Activated CD8-positive, alpha-beta memory T cell treated with anti-CD3 and anti-CD28 coated beads, Interleukin-2, amount 50 U/mL, for 24 hours (primary cell): Measurements from ENCODE around the gene FASN.
A peak's percentile ranks its signal among the peaks of the same experiment; 100 is the strongest.
"Not testable (repeated sequence)": the region's sequence is repeated elsewhere in the genome, so short reads cannot be mapped to it uniquely, and the experiment has no call there.

Experiments used
- DNase-seq: peaks from one replicate; pipeline ENCODE4 v3.0.0-alpha.2; 2020; ENCODE audit errors: extremely low read depth

FASN gene

DNA sequence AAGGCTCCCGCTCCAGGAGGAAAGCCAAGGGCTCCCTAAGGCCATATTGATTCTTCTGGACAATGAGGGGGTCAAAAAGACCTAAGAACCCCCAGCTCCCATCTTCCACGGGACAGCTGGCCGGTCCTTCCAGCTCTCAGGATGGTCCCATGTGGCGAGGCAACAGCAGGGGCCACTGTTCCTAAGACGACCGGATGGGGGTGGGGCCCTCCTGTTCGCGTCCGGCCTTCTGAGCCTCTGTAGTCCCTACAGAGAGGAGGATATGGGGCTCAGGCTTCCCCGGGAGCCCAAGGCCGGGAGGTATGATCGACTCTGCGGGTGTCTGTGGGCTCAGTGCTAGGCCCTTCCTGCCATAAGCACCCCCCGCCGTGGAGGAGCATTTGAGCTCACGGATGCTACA lies 54.5 kb downstream of the FASN start:
- DNase-seq = no peak

DNA sequence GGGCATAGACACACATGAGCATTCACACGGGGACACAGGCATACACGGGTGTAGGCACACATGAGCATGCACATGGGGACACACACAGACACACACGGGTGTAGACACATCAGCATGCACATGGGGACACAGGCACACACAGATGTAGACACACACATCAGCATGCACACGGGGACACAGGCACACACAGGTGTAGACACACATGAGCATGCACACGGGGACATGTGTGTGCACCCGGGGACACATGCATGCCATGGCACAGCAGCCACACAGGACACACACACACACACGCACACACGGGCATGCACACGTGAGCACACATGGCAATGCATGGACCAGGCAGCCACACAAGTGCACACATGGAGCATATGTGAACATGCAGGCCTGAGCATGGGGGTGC lies 55.4 kb downstream of the FASN start:
- DNase-seq = no peak

DNA sequence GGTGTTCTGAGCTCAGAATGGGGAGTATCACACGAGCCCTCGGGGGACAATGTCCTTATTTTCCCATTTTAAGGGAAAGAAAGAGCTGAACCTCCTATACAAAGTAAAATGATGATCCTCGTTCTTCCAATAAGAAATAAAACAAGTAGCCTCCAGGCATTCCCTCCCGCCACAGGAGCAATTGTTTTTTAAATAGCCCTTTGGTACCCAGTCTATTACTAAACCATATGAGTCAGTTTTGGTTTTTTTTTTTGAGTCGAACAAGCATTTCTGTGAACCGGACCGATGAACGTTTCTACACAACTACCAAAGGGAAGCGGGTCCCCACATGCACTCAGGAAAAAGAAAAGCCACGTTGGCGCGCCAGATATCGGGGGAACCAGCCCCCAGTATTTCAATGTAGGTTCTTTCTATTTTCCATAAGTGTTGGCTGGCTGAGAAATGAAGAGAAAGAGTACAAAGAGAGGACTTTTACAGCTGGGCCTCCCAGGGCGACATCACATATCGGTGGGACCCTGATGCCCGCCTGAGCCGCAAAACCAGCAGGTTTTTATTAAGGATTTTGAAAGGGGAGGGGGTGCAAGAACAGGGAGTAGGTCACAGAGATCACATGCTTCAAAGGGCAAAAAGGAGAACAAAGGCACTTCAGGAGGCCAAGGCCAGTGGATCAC lies 56.8 kb downstream of the FASN start:
- no peak for DNase-seq

DNA sequence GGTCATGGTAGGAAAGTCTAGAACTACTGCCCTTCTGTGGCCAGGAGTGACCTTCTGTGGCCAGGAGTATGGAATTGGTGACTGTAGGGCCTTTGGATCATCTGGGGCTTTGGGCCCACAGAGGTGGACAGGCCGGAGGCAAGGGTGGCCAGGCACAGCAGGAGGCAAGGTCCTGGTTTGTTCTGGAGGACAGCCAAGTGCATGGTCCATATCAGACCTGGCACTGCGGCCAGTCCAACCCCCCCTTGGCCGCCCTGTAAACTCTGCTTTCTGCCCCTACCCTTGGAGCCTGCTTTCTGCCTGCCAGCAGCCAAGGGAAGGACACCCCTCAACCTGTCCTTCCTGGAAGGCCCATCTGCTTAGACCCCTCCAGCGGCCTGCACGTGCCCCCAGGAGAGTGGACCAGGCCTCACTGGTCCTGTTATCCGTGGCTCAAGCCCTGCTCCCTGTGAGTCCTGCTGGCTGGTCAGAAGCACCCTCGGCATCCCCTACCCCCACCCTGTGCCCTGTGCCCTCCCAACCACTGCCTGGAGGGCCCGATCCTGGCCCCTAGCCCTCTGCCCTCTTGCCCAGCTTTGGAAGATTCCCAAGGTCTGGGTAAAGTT lies 58.2 kb downstream of the FASN start:
- DNase-seq = no peak

GRCh38 chr17:82038796-82039409 lies 59.1 kb downstream of the FASN start:
- DNase-seq = not testable (repeated sequence)

- DNase-seq = no peak
These were observed 60.2 kb downstream of the FASN start for GRCh38 chr17:82037889-82038195.

DNA sequence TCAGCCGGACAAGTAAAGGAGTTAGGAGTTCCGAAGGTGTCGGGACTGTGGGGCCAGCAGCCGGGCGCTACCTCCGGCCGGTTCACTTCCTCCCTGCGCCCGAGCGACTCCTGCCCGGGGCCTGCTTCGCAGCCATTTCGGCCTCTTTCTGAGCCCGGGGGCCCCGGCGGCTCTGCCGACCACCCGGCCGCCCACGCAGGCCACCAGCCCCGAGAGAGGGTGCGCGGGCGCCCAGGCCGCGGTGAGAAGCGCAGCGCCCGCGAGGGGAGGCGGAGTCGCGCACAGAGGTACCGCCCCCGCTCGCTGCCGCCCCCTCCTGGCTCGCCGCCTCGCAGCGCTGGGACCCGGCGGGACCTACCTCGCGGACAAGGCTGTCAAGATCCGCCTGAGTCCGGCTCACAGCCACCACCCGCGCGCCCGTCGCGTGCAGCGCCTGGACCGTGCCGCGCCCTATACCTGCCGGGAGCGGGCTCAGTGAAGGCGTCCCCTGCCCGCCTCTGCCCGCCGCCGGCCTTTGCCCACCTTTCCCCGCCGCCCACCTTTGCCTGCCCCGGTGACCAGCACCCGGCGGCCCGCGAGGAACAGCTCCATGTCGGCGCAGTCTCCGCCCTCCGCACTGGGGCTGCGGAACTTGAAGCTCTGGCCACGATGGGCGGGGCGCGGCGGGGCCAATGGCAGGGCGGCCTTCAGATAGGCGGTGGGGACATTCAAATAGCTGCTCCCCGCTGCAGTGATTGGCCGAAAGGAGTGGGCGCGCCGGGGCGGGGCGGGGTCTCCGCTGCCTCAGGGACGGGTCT lies 60.7 kb downstream of the FASN start, which contains the start of gene DCXR:
Gene DCXR, minus strand, starts transcription at position 606 of the 797 bp plus-strand sequence. Its CDS starts 15 bp downstream, at position 591.
- peak; percentile 88 for DNase-seq

DNA sequence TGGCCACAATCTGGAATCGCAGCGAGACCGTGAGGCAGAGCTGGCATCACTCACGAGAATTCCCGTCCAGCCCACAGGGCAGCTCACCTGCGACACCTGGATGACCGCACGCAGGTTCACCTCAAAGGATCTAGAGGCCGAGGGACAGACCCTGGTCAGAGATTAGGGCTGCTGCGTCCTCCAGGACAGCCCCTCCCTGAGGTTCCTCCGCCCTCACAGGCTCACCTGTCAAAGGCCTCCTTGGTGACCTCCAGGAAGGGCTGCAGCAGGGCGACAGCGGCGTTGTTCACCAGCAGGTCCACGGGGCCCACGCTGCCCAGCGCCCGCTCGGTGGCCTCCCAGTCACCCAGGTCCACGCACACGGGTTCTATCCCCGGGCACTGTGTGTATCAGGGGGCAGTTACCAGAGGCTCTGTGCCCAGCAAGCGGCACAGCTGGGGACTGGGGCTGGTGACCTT lies 61.4 kb downstream of the FASN start:
- no peak for DNase-seq

DNA sequence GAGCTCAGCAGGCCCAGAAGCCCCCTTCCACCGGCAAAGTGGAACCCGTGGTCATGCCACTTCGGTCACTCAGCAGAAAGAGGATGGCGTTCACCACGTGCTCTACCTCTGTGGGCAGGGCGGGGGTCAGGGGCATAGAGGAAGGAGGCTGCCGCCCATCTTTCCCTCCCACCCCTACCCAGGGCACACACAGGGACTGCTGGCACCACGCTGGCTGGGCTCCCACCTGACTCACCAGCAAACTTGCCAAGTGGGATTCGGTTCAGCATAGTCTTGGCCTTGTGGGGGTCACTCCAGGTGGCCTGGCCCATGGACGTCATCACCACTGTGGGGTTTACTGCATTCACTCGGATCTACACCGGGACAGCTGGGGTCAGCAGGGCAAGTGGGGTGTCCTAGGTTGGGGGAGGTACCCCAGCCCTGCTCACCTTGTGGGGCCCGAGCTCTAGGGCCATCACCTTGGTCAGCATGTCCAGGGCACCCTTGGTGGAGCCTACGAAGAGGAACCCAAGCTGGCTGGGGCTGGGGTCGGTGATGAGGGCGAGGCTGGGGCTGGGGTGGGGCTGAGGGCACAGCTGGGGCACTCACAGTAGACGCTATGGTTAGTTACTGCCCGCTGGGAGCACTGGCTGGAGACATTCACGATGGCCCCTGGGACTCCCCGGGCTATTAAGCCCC lies 61.9 kb downstream of the FASN start:
- DNase-seq = no peak

DNA sequence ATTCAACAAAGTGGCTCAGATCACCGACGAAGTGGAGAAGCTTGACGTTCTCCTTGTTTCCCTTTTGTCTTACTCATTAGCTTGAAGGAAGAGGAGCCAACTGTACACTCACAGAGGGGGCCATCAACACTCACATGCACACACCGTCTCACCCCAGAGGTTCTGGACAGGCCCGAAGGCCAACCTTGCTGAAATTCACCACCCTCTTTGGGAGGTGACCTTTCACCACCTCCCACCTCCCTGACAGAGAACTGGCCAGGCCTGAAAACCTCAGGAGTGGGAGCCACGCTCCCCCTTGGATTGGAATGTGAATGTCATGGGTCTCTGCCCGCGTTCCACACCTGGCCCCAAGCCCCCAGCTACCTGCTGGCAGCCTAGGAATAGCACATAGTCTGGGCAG lies 62.5 kb downstream of the FASN start:
- DNase-seq = no peak

- no peak for DNase-seq
These were observed 63.5 kb downstream of the FASN start for GRCh38 chr17:82034371-82035011.

DNA sequence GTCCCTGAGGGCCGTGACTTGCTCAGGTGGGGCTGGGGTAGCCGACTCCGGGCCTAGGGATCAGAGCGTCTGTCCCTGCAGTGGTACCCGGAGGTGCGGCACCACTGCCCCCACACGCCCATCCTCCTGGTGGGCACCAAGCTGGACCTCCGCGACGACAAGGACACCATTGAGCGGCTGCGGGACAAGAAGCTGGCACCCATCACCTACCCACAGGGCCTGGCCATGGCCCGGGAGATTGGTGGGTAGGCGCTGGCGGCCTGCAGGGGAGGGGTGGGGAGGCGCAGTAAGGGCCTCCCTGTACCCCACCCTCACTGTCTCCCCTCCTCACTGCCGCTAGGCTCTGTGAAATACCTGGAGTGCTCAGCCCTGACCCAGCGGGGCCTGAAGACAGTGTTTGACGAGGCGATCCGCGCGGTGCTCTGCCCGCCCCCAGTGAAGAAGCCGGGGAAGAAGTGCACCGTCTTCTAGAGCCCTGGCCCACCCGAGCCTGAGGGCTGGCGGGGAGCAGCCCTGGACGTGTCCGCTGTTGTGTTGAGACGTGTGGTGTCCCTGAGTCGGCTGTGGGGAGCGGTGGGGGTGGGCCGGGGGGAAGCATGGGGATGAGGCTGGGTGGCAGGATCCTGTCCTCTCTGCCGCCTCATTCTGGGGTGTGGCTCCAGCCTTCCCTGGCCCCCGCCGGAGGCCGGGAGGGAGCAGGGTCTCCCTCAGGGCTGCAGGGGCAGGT lies 64.5 kb downstream of the FASN start:
- DNase-seq = no peak

- DNase-seq = no peak
These were observed 66.0 kb downstream of the FASN start for GRCh38 chr17:82031885-82032627.

- DNase-seq = no peak
These were observed 66.6 kb downstream of the FASN start, which contains the start of gene RAC3 for GRCh38 chr17:82031303-82031884. Gene RAC3 (plus strand): TSS chr17:82031678. CDS start chr17:82031762, 84 bp downstream.

DNA sequence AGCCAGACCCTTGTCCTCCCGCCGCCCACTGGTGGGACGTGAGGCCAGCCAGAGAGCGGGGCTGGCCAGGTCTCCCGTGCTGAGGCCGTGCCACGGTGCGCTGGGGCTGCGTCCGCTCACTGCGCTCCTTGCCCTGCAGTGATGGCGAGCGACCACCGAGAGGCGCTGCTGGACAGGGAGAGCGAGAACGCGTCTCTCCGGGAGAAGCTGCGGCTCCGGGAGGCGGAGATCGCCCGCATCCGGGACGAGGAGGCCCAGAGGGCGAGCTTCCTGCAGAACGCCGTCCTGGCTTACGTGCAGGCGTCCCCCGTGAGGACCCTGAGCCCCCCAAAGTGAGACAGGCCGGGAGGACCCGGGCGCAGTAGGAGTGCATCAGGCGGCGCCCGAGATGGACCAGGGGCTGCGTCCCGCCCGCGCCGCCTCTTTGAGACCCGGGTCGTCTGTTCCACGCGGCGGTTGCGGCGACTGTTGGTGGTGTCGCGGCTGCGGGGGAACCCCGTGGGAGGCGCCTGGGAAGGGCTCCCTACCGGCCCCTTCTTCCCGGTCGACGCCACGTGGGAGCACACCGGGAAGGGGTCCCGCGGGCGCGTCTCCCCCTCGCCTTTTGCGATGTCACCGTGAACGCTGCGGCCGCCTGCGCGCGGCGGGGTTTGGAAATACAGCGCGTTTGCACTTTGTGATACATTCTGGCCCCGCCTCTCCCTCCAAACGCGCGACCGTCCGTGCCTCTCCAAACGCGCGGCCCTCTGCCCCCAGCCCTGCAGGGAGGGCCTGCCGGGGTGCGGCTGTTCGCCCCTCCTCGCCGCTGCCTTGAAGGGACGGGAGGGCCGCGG lies 67.3 kb downstream of the FASN start:
- DNase-seq = peak; percentile 38

DNA sequence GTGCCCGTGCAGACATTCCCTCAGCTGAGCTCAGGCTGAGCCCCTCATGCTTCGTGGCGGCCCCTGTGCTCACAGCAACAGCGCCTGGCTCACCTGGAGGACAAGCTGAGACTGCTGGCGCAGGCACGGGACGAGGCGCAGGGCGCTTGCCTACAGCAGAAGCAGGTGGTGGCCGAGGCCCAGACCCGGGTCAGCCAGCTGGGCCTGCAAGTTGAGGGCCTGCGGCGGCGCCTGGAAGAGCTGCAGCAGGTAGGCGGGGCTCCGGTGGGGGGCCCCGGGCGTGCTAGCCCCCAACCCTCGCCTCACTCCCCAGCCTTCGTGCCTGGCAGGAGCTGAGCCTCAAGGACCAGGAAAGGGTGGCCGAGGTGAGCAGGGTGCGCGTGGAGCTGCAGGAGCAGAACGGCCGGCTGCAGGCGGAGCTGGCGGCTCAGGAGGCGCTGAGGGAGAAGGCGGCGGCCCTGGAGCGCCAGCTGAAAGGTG lies 68.0 kb downstream of the FASN start:
- DNase-seq = no peak

DNA sequence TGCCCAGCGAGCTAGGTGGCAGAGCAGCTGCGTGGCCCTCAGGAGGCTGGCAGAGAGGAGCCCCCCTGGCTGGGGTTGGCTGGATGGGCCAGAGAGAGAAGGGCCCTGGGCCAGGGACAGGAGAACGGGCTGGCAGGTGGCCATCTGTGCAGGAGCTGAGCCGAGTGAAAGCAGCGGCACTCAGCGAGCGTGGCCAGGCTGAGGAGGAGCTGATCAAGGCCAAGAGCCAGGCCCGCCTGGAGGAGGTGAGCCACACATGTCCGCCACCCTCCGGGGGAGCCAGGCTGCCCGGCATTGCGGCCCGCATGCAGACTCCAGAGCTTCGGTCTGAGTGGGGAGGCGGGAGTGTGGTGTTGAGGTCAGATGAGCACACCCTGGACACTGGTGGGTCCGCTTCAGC lies 68.6 kb downstream of the FASN start:
- DNase-seq = no peak

- DNase-seq = no peak
These were observed 69.1 kb downstream of the FASN start for GRCh38 chr17:82028966-82029365.
